Endothelial cell of umbilical vein (primary cell): ENCODE results near the gene SMURF2. TPM values are rescaled to one million over a fixed set of nuclear protein-coding genes. Genes with fewer than 3 reads are reported as not detected.
A peak's percentile ranks its signal among the peaks of the same experiment; 100 is the strongest.

ENCODE experiments used
- BruUV-seq: library from RNA; stranded (reverse); fragments of 400-500 nt; replicated peaks from 2 replicates; lab custom pipeline; 2021; lab: Mats Ljungman, UMichigan
- CTCF ChIA-PET: fragments of 300-600, 350-600 bp; sonication (Branson Sonifier 250); formaldehyde crosslinking; loops from one replicate; lab custom pipeline; 2021; ENCODE audit warnings: antibody characterized with exemption, inconsistent platforms; lab: Charles Lee
- POLR2A ChIA-PET: fragments of 300-600, 350-600 bp; sonication (Branson Sonifier 250); formaldehyde crosslinking; loops from one replicate; lab custom pipeline; 2021; ENCODE audit warnings: antibody characterized with exemption, inconsistent platforms; lab: Charles Lee
- DNase-seq: peaks from one replicate; pipeline ENCODE4 v3.0.0-alpha.2; 2011; ENCODE audit warnings: low read depth, low spot score
- FAIRE-seq: peaks from 2 replicates; lab custom pipeline; 2011; peaks lifted over from hg19 to GRCh38; lab: Jason Lieb, UNC
- H2AFZ ChIP-seq: 2 replicates; pipeline ENCODE4 v1.6.0; 2012; ENCODE audit warnings: low read depth, low read length, control low read depth, inconsistent platforms
- H3K27ac ChIP-seq: 2 replicates; pipeline ENCODE4 v1.5.1; 2011; ENCODE audit warnings: low read depth, mild to moderate bottlenecking, control low read depth, low read length, moderate library complexity; ENCODE audit not compliant: insufficient read depth
- H3K27me3 ChIP-seq, 2 experiments: 2 replicates each; pipeline versions ENCODE4 v1.6.0 to v1.6.1; 2011; ENCODE audit warnings: low read length in 2 of 2, mixed read lengths in 1 of 2; ENCODE audit not compliant: control insufficient read depth in 2 of 2, insufficient read depth in 2 of 2
- H3K36me3 ChIP-seq, 2 experiments: 2 replicates in 1 of 2; 3 replicates in 1 of 2; pipeline ENCODE4 v1.5.1; 2011; ENCODE audit warnings: low read length in 2 of 2, mild to moderate bottlenecking in 1 of 2, moderate library complexity in 1 of 2; ENCODE audit not compliant: control insufficient read depth in 2 of 2, insufficient read depth in 2 of 2; ENCODE audit errors: extremely low read depth in 1 of 2
- H3K4me1 ChIP-seq: 3 replicates; pipeline ENCODE4 v1.5.1; 2011; ENCODE audit warnings: mild to moderate bottlenecking, low read length; ENCODE audit not compliant: control insufficient read depth, insufficient read depth; ENCODE audit errors: extremely low read depth
- H3K4me2 ChIP-seq: 2 replicates; pipeline ENCODE4 v1.6.1; 2011; ENCODE audit warnings: low read length, control low read depth, mixed read lengths; ENCODE audit not compliant: insufficient read depth
- H3K4me3 ChIP-seq, 3 experiments: fragments of 200-600 bp in 1 of 3; sonication (generic), shearing (Covaris generic) in 1 of 3; replicated peaks in 1 of 3; 2 replicates each; pipeline ENCODE4 v1.5.1; 2011 to 2016; ENCODE audit warnings: control low read depth in 3 of 3, low read length in 3 of 3, mild to moderate bottlenecking in 2 of 3, inconsistent platforms in 1 of 3, low read depth in 1 of 3, moderate library complexity in 1 of 3; ENCODE audit not compliant: insufficient read depth in 1 of 3
- H3K79me2 ChIP-seq: 2 replicates; pipeline ENCODE4 v1.6.0; 2012; ENCODE audit warnings: low read length, inconsistent platforms; ENCODE audit not compliant: control insufficient read depth, insufficient read depth
- H3K9ac ChIP-seq: replicated peaks from 2 replicates; pipeline ENCODE3; 2011; ENCODE audit warnings: low read length, control low read depth; ENCODE audit not compliant: insufficient read depth; ENCODE audit errors: extremely low read depth
- H3K9me1 ChIP-seq: replicated peaks from 3 replicates; pipeline ENCODE4 v1.6.0; 2011; ENCODE audit warnings: mild to moderate bottlenecking, low read length; ENCODE audit not compliant: control insufficient read depth, insufficient read depth; ENCODE audit errors: extremely low read depth
- H3K9me3 ChIP-seq: replicated peaks from 2 replicates; pipeline ENCODE4 v1.5.1; 2012; ENCODE audit warnings: low read length, inconsistent platforms; ENCODE audit not compliant: control insufficient read depth, insufficient read depth
- H4K20me1 ChIP-seq: replicated peaks from 2 replicates; pipeline ENCODE3; 2011; ENCODE audit warnings: mild to moderate bottlenecking, low read length; ENCODE audit not compliant: control insufficient read depth, insufficient read depth; ENCODE audit errors: extremely low read depth
- CTCF ChIP-seq, 2 donors: IDR thresholded peaks; 1 replicate in 1 of 2; 2 replicates in 1 of 2; pipeline ENCODE4 v1.5.1; 2011; ENCODE audit warnings: low read length in 2 of 2, mild to moderate bottlenecking in 2 of 2, moderate library complexity in 2 of 2, control low read depth in 1 of 2, inconsistent platforms in 1 of 2, low read depth in 1 of 2; ENCODE audit not compliant: insufficient read depth in 1 of 2; ENCODE audit errors: extremely low read depth in 1 of 2
- EZH2 ChIP-seq: IDR thresholded peaks from 2 replicates; pipeline ENCODE4 v1.6.1; 2012; ENCODE audit warnings: borderline replicate concordance, low read depth, mild to moderate bottlenecking, moderate library complexity, low read length, inconsistent platforms; ENCODE audit not compliant: severe bottlenecking
- FOS ChIP-seq: IDR thresholded peaks from 2 replicates; pipeline ENCODE4 v1.6.1; 2011; ENCODE audit warnings: mild to moderate bottlenecking, low read length, moderate library complexity, borderline replicate concordance; ENCODE audit not compliant: insufficient read depth
- GATA2 ChIP-seq: IDR thresholded peaks from 2 replicates; pipeline ENCODE4 v1.7.0; 2011; ENCODE audit warnings: low read depth, mild to moderate bottlenecking, moderate library complexity, mixed read lengths, low read length; ENCODE audit not compliant: insufficient read length, insufficient read depth
- JUN ChIP-seq: IDR thresholded peaks from 2 replicates; pipeline ENCODE4 v1.6.1; 2011; ENCODE audit warnings: borderline replicate concordance, low read depth; ENCODE audit not compliant: insufficient read length, insufficient read depth
- MAX ChIP-seq: IDR thresholded peaks from 2 replicates; pipeline ENCODE4 v1.6.1; 2011; ENCODE audit not compliant: insufficient read depth, insufficient read length
- MYC ChIP-seq: IDR thresholded peaks from one replicate; pipeline ENCODE4 v1.6.1; 2011; ENCODE audit warnings: mild to moderate bottlenecking, low read depth, low read length
- POLR2A ChIP-seq: IDR thresholded peaks from 2 replicates; pipeline ENCODE4 v1.6.1; 2012; ENCODE audit warnings: low read depth, mild to moderate bottlenecking, control low read depth, low read length
- POLR2AphosphoS5 ChIP-seq: IDR thresholded peaks from 2 replicates; pipeline ENCODE4 v1.6.1; 2012; ENCODE audit warnings: low read depth, mild to moderate bottlenecking, control low read depth, low read length, moderate library complexity; ENCODE audit not compliant: insufficient read depth
- dilution Hi-C: fragments of 300-500 bp; cut with MboI; formaldehyde crosslinking; loops from one replicate; pipeline ENCODE4 v1.15.0; 2019; ENCODE audit warnings: low sequenced_read_pairs; ENCODE audit not compliant: extremely low pct_ligation_motif_present
- intact Hi-C: fragments of 100-400 bp; cut with micrococcal nuclease; formaldehyde crosslinking; loops from one replicate; pipeline ENCODE4 v1.10.0; 2022
- polyA plus RNA-seq, 4 experiments: library from polyadenylated mRNA; depleted of rRNA in 3 of 4; stranded (reverse) in 3 of 4; unstranded in 1 of 4; fragments of >200 nt; gene quantifications; 2 replicates each; pipeline versions ENCODE4 v1.2.1 to v1.2.3, GENCODE V29; 2011 to 2012; ENCODE audit warnings: missing spikeins in 1 of 4
- total RNA-seq: library from RNA; stranded (reverse); gene quantifications from 2 replicates; pipeline ENCODE4 v1.2.3, GENCODE V29; 2021

The SMURF2 gene
- total and polyA plus RNA-seq, 2 donors (not counting 3 experiments of a cell fraction or from before 2014, with no cell fraction given) = 32.9 to 105 TPM

- DNase-seq = peak; percentile 40
- FAIRE-seq = peak; percentile 66
- Histone ChIP-seq H3K9ac (peak overlapping the region; percentile 54), H3K4me3 (no peak overlapping the region), H3K9me3 (no peaks in the 10 kb centered on the region), H3K4me2 (peak overlapping the region; percentile 20), H3K9me1 (no peaks in the 10 kb centered on the region), H3K27me3 (no peaks in the 10 kb centered on the region), H3K36me3 (no peaks in the 10 kb centered on the region), H3K27ac (peak overlapping the region; percentile 64), H2AFZ (peak overlapping the region; percentile 90), H4K20me1 (no peaks in the 10 kb centered on the region), H3K79me2 (no peaks in the 10 kb centered on the region), H3K4me1 (peaks cover 19% of the 10 kb centered on the region)
- ChIA-PET POLR2A (interaction anchor here (1.1 to 1.5 kb wide), 3 partner anchors 15 to 29 kb away, joined by 3 to 4 read pairs (median 3); no protein-coding TSS in a partner anchor), CTCF (interaction anchor here (0.7 to 1.6 kb wide), 6 partner anchors 11 to 57 kb away, joined by 3 to 6 read pairs (median 4); no protein-coding TSS in a partner anchor)
- intact Hi-C loops = no loop called here
- TF ChIP-seq FOS (peak; percentile 97), MYC (no peak), MAX (no peak), GATA2 (peak; percentile 23)
- no TSS peak for BruUV-seq
- dilution Hi-C loops = no loop called here
Observed at GRCh38 chr17:64679710-64680216, 17.7 kb upstream of the SMURF2 start.

GRCh38 chr17:64676763-64677162 lies 14.7 kb upstream of the SMURF2 start:
- Histone ChIP-seq H3K4me1 (peaks cover 15% of the 10 kb centered on the region), H3K27me3 (no peaks in the 10 kb centered on the region), H3K9me3 (no peaks in the 10 kb centered on the region), H2AFZ (no peak overlapping the region), H3K36me3 (no peaks in the 10 kb centered on the region), H3K4me3 (no peak overlapping the region), H3K79me2 (no peaks in the 10 kb centered on the region), H3K9me1 (no peaks in the 10 kb centered on the region), H3K9ac (no peak overlapping the region), H4K20me1 (no peaks in the 10 kb centered on the region), H3K4me2 (no peak overlapping the region), H3K27ac (no peak overlapping the region)
- ChIA-PET POLR2A (interaction anchor here (0.6 kb wide), 1 partner anchor 32 kb away, joined by 3 read pairs; no protein-coding TSS in a partner anchor), CTCF (interaction anchor here (0.7 kb wide), 1 partner anchor 47 kb away, joined by 3 read pairs; no protein-coding TSS in a partner anchor)
- no TSS peak for BruUV-seq
- FAIRE-seq = no peak
- DNase-seq = no peak
- dilution Hi-C loops (no loop called here), intact Hi-C loops (no loop called here)
- no peak for TF ChIP-seq MYC
- no peak for TF ChIP-seq POLR2AphosphoS5
- TF ChIP-seq JUN = no peak
- TF ChIP-seq CTCF (IDR thresholded peaks at IDR 0.05; ENCODE audit: extremely low read depth in 1 of 2, insufficient read depth in 1 of 2, low read depth in 1 of 2, low read length in 2 of 2) = no peak
- no peak for TF ChIP-seq MAX
- no peak for TF ChIP-seq FOS
- TF ChIP-seq POLR2A = no peak
- no peak for TF ChIP-seq EZH2
- TF ChIP-seq GATA2 = no peak
